K562 (cell line): ENCODE data around the gene ITM2B. TPM values are rescaled to one million over a fixed set of nuclear protein-coding genes. Genes with fewer than 3 reads are reported as not detected.

Experiments
- ATAC-seq: fragments of 200-7000 bp; cut with Tn5 transposase; 3 replicates; pipeline ENCODE4 v1.9.1; 2020; ENCODE audit warnings: moderate library complexity
- BruUV-seq: library from RNA; stranded (reverse); fragments of 400-500 nt; replicated peaks from 2 replicates; lab custom pipeline; 2021; lab: Mats Ljungman, UMichigan
- CTCF ChIA-PET: fragments of 300-600 bp; formaldehyde crosslinking; extraction: SDS; loops from one replicate; lab custom pipeline; 2021; ENCODE audit warnings: low intra/inter-chr PET ratio; lab: Yijun Ruan, JAX
- POLR2A ChIA-PET: fragments of 300-600, 350-650 bp; sonication (Branson Sonifier 250); formaldehyde crosslinking; extraction: SDS; loops from one replicate; lab custom pipeline; 2021; ENCODE audit warnings: antibody characterized with exemption, inconsistent platforms; lab: Yijun Ruan, JAX
- DNase-seq, 4 experiments: peaks; one replicate each; pipeline versions ENCODE4 v3.0.0 to v3.0.0-alpha.2; 2011 to 2018; ENCODE audit warnings: low spot score in 3 of 4, mixed read lengths in 3 of 4; ENCODE audit errors: extremely low read depth in 1 of 4
- FAIRE-seq: peaks from 2 replicates; lab custom pipeline; 2011; peaks lifted over from hg19 to GRCh38; lab: Jason Lieb, UNC
- H2AFZ ChIP-seq: 2 replicates; pipeline ENCODE4 v1.6.0; 2011; ENCODE audit warnings: low read depth, low read length, control low read depth, inconsistent platforms
- H3K27ac ChIP-seq: fragments of 200-600 bp; 3 replicates; pipeline ENCODE4 v1.8.0; 2011; ENCODE audit warnings: low read depth, mild to moderate bottlenecking, control low read depth, inconsistent platforms, low read length, moderate library complexity, mixed read lengths; ENCODE audit errors: extremely low read depth
- H3K27me3 ChIP-seq, 2 experiments: fragments of 300-600 bp in 1 of 2; 2 replicates in 1 of 2; 3 replicates in 1 of 2; pipeline versions ENCODE4 v1.6.0 to v1.8.0; 2011; ENCODE audit warnings: inconsistent platforms in 2 of 2, low read length in 2 of 2, mild to moderate bottlenecking in 1 of 2, mixed read lengths in 1 of 2, moderate library complexity in 1 of 2; ENCODE audit not compliant: control insufficient read depth in 2 of 2, insufficient read depth in 2 of 2
- H3K36me3 ChIP-seq: fragments of 300-600 bp; 3 replicates; pipeline ENCODE4 v1.8.0; 2011; ENCODE audit warnings: mild to moderate bottlenecking, low read length, inconsistent platforms; ENCODE audit not compliant: control insufficient read depth, insufficient read depth
- H3K4me1 ChIP-seq, 2 experiments: fragments of 200-600 bp in 1 of 2; replicated peaks in 1 of 2; 2 replicates in 1 of 2; 3 replicates in 1 of 2; pipeline versions ENCODE4 v1.5.1 to v1.8.0; 2011; ENCODE audit warnings: inconsistent platforms in 2 of 2, low read length in 2 of 2, mild to moderate bottlenecking in 1 of 2, mixed read lengths in 1 of 2, moderate library complexity in 1 of 2; ENCODE audit not compliant: control insufficient read depth in 2 of 2, insufficient read depth in 2 of 2
- H3K4me2 ChIP-seq: 2 replicates; pipeline ENCODE4 v1.6.1; 2011; ENCODE audit warnings: low read length, control low read depth, inconsistent platforms, mixed read lengths; ENCODE audit not compliant: insufficient read depth
- H3K4me3 ChIP-seq: fragments of 200-600 bp; sonication (generic), shearing (Covaris generic); 2 replicates; pipeline ENCODE4 v1.5.1; 2016; ENCODE audit warnings: control low read depth, inconsistent platforms
- H3K79me2 ChIP-seq: fragments of 200-600 bp; 3 replicates; pipeline ENCODE4 v1.8.0; 2011; ENCODE audit warnings: low read length, inconsistent platforms; ENCODE audit not compliant: control insufficient read depth, insufficient read depth
- H3K9ac ChIP-seq, 2 experiments: 2 replicates each; pipeline versions ENCODE4 v1.6.0 to v1.6.1; 2011; ENCODE audit warnings: low read depth in 2 of 2, low read length in 2 of 2, control low read depth in 1 of 2, inconsistent platforms in 1 of 2, mild to moderate bottlenecking in 1 of 2, mixed read lengths in 1 of 2; ENCODE audit not compliant: insufficient read depth in 1 of 2
- H3K9me1 ChIP-seq: one replicate; pipeline ENCODE4 v1.6.0; 2011; ENCODE audit warnings: inconsistent platforms, mild to moderate bottlenecking, low read length, moderate library complexity; ENCODE audit not compliant: control insufficient read depth, insufficient read depth
- H3K9me3 ChIP-seq: replicated peaks from 2 replicates; pipeline ENCODE4 v1.5.1; 2011; ENCODE audit warnings: low read depth, low read length, inconsistent platforms; ENCODE audit not compliant: control insufficient read depth, insufficient read depth
- H4K20me1 ChIP-seq: replicated peaks from 2 replicates; pipeline ENCODE4 v1.6.1; 2011; ENCODE audit warnings: low read length, inconsistent platforms, mixed read lengths; ENCODE audit not compliant: control insufficient read depth, insufficient read depth
- BRD4 ChIP-seq: fragments of 200-600 bp; sonication (generic); IDR thresholded peaks from 2 replicates; pipeline ENCODE4 v1.6.1; 2017; ENCODE audit warnings: inconsistent platforms
- C11orf30 ChIP-seq: fragments of 450-650 bp; IDR thresholded peaks from 2 replicates; pipeline ENCODE4 v1.6.1; 2016; ENCODE audit warnings: low read depth, mild to moderate bottlenecking
- DIDO1 ChIP-seq: fragments of 450-650 bp; IDR thresholded peaks from 2 replicates; pipeline ENCODE4 v1.6.1; 2016; ENCODE audit warnings: low read depth, missing biosample characterization, missing genetic modification characterization
- EGR1 ChIP-seq: fragments of 450-650 bp; conservative IDR thresholded peaks from 2 replicates; pipeline ENCODE4 v1.6.1; 2017; ENCODE audit warnings: mild to moderate bottlenecking
- HNRNPLL ChIP-seq: fragments of 200-400 bp; formaldehyde crosslinking; IDR thresholded peaks from 2 replicates; pipeline ENCODE4 v1.6.1; 2017; ENCODE audit warnings: low read length, low read depth, mild to moderate bottlenecking; ENCODE audit not compliant: poor library complexity, severe bottlenecking
- KDM2B ChIP-seq: fragments of 250-450 bp; sonication (Bioruptor Pico); IDR thresholded peaks from 2 replicates; pipeline ENCODE4 v1.8.0; 2021; ENCODE audit warnings: mild to moderate bottlenecking, moderate library complexity
- NFE2 ChIP-seq: IDR thresholded peaks from 2 replicates; pipeline ENCODE4 v1.6.1; 2014; ENCODE audit warnings: antibody characterized with exemption, low read depth
- PYGO2 ChIP-seq: fragments of 450-650 bp; IDR thresholded peaks from 2 replicates; pipeline ENCODE4 v1.6.1; 2016; ENCODE audit warnings: mild to moderate bottlenecking, missing genetic modification characterization, moderate library complexity, missing compliant biosample characterization
- RBM22 ChIP-seq: fragments of 200-400 bp; formaldehyde crosslinking; IDR thresholded peaks from 2 replicates; pipeline ENCODE4 v1.6.1; 2018; ENCODE audit warnings: low read length, low read depth; ENCODE audit not compliant: poor library complexity, severe bottlenecking
- SAP30 ChIP-seq: fragments of 200-600 bp; sonication (generic); IDR thresholded peaks from 2 replicates; pipeline ENCODE4 v1.6.1; 2012; ENCODE audit warnings: borderline replicate concordance, low read depth, mild to moderate bottlenecking, moderate library complexity, low read length, control low read depth, inconsistent platforms; ENCODE audit not compliant: insufficient read depth, poor library complexity, severe bottlenecking
- SMARCE1 ChIP-seq: fragments of 450-650 bp; IDR thresholded peaks from 2 replicates; pipeline ENCODE4 v1.7.1; 2016; ENCODE audit warnings: mild to moderate bottlenecking
- ZNF212 ChIP-seq: fragments of 450-650 bp; formaldehyde crosslinking; IDR thresholded peaks from 2 replicates; pipeline ENCODE4 v1.4.0; 2020; ENCODE audit warnings: mild to moderate bottlenecking
- ZNF589 ChIP-seq: fragments of 200-800 bp; sonication (Bioruptor generic); IDR thresholded peaks from 2 replicates; pipeline ENCODE4 v1.6.1; 2016; ENCODE audit warnings: low read depth, missing genetic modification characterization, missing compliant biosample characterization
- ZNF717 ChIP-seq: fragments of 250-450 bp; sonication (Bioruptor Pico); IDR thresholded peaks from 2 replicates; pipeline ENCODE4 v1.5.0; 2021
- ZNF764 ChIP-seq: fragments of 250-450 bp; sonication (Bioruptor Pico); IDR thresholded peaks from 2 replicates; pipeline ENCODE4 v1.4.0; 2020; ENCODE audit warnings: low read depth, mild to moderate bottlenecking, moderate library complexity
- WGBS: fragments of 100-300 bp; shearing (Covaris generic); methylation state at CpG from one replicate; pipeline ENCODE4 v1.1.6; 2016; ENCODE audit warnings: low coverage, mixed read lengths; ENCODE audit not compliant: insufficient coverage; ENCODE audit errors: missing lambda C conversion rate; 5-methylcytosine and 5-hydroxymethylcytosine counted together
- in situ Hi-C: fragments of 300-500 bp; cut with MboI; formaldehyde crosslinking; loops from 4 replicates; pipeline ENCODE4 v1.15.0; 2018; ENCODE audit warnings: inconsistent platforms, mixed read lengths
- intact Hi-C: fragments of 100-400 bp; cut with micrococcal nuclease; formaldehyde crosslinking; loops from 2 replicates; pipeline ENCODE4 v1.14.2; 2022
- polyA plus RNA-seq, 8 experiments: library from polyadenylated mRNA; depleted of rRNA in 4 of 8; stranded (reverse) in 5 of 8; unstranded in 3 of 8; fragments of >200 nt; fragmentation: Nextera tagmentation in 2 of 8; fragmentation: Illumina TruSeq in 1 of 8; extraction: Ambion mirVana in 2 of 8; extraction: Trizol in 1 of 8; gene quantifications; 2 replicates each; pipeline versions ENCODE4 v1.2.1 to v1.2.3, GENCODE V29; 2011 to 2014; ENCODE audit warnings: inconsistent platforms in 1 of 8, missing spikeins in 1 of 8
- total RNA-seq, 7 experiments: library from RNA; depleted of rRNA in 6 of 7; stranded (reverse); fragments of >200 nt in 6 of 7; fragmentation: Illumina TruSeq in 2 of 7; extraction: Trizol in 2 of 7; gene quantifications; 2 replicates each; pipeline versions ENCODE4 v1.2.1 to v1.2.3, GENCODE V29; 2011 to 2021; ENCODE audit warnings: low replicate concordance in 1 of 7

ITM2B gene
- total and polyA plus RNA-seq, 9 of the 15 experiments (the other 6 are each of a cell fraction or from before 2014, with no cell fraction given): 22.0 to 83.8 (median 45.0) TPM

DNA sequence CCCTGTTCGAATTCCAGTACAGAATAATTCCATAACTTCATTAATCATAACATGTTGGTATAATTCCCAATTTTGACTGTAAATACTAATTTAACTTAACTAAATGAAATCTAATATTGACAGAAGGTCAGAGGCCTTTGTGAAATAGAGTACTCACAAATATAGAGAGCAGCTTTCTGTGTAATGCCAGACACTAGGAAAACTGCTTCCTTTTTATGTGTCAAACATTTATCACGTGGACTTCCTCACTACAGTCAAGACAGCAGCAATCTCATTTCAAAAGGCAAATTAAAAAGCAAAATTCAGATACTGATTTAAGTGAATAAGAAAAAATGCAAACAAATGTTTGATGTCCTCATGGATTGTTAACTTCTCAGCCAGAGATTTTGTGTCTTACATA is 13.1 kb downstream of the ITM2B start:
- intact Hi-C loops (no loop called here), in situ Hi-C loops (no loop called here)
- CTCF ChIA-PET: no interaction called here
- 38% methylated on average over 2 of the region's 2 CpGs for WGBS
- POLR2A ChIA-PET: interaction anchor here (0.6 kb wide), 1 partner anchor 129 kb away, joined by 3 read pairs; no protein-coding TSS in a partner anchor
- H3K4me3 ChIP-seq: no peak overlapping the region
- ATAC-seq: no peak
- H3K27me3 ChIP-seq: no peaks in the 10 kb centered on the region
- no peaks in the 10 kb centered on the region for H3K9me3 ChIP-seq
- H4K20me1 ChIP-seq: no peaks in the 10 kb centered on the region
- H3K4me1 ChIP-seq: no peaks in the 10 kb centered on the region
- DNase-seq: no peak
- no peak overlapping the region for H2AFZ ChIP-seq
- H3K79me2 ChIP-seq: peaks cover 2% of the 10 kb centered on the region; the same call in 1 of the 3 replicates
- H3K9me1 ChIP-seq: no peaks in the 10 kb centered on the region
- no peak for FAIRE-seq
- H3K36me3 ChIP-seq: no peaks in the 10 kb centered on the region
- no peak overlapping the region for H3K27ac ChIP-seq
- no peak overlapping the region for H3K4me2 ChIP-seq
- H3K9ac ChIP-seq: no peak overlapping the region
- no TSS peak for BruUV-seq
- no peak for TF ChIP-seq RBM22
- TF ChIP-seq EGR1: no peak
- no peak for TF ChIP-seq SMARCE1
- no peak for TF ChIP-seq ZNF717
- TF ChIP-seq NFE2: no peak

DNA sequence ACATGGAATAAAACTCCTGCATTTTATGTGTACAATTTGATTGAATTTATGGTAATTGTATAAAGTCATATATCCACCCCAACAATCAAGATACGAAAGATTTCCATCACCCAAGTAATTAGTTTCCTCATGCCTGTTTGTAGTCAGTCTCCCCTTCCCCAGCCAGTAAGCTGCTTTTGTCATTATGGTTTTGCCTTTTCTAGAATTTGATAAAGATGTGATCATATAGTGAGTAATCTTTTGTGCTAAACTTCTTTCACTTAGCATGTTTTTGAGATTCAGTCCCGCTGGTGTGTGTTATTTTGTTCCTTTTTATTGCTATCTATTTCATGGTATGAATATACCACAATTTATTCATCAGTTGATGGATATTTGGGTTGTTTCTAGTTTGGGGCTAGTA is 16.0 kb downstream of the ITM2B start:
- WGBS: 86% methylated on average over 2 of the region's 2 CpGs
- FAIRE-seq: no peak
- H3K9me3 ChIP-seq: no peaks in the 10 kb centered on the region
- H3K27me3 ChIP-seq: no peaks in the 10 kb centered on the region
- no peak for DNase-seq
- H3K79me2 ChIP-seq: no peaks in the 10 kb centered on the region; the same call in 2 of the 3 replicates
- no peaks in the 10 kb centered on the region for H4K20me1 ChIP-seq
- POLR2A ChIA-PET: interaction anchor here (1.2 kb wide), 1 partner anchor 248 kb away, joined by 3 read pairs; no protein-coding TSS in a partner anchor
- ATAC-seq: no peak
- H3K36me3 ChIP-seq: peaks cover 4% of the 10 kb centered on the region; the same call in 1 of the 3 replicates
- no peak overlapping the region for H3K27ac ChIP-seq
- intact Hi-C loops: no loop called here
- no TSS peak for BruUV-seq
- no peaks in the 10 kb centered on the region for H3K4me1 ChIP-seq
- no peaks in the 10 kb centered on the region for H3K9me1 ChIP-seq
- no peak overlapping the region for H3K4me3 ChIP-seq
- no peak overlapping the region for H3K4me2 ChIP-seq
- no peak overlapping the region for H2AFZ ChIP-seq
- CTCF ChIA-PET: no interaction called here
- in situ Hi-C loops: no loop called here
- H3K9ac ChIP-seq: no peak overlapping the region
- TF ChIP-seq HNRNPLL: no peak
- TF ChIP-seq PYGO2 (tag): no peak
- TF ChIP-seq ZNF764 (CRISPR knock-in tag): no peak
- TF ChIP-seq DIDO1: no peak
- TF ChIP-seq C11orf30: no peak
- no peak for TF ChIP-seq SAP30
- TF ChIP-seq KDM2B (CRISPR knock-in tag): no peak
- no peak for TF ChIP-seq ZNF212 (CRISPR knock-in tag)
- TF ChIP-seq BRD4: no peak
- no peak for TF ChIP-seq ZNF589 (CRISPR knock-in tag)
